NCI-H128 (cell line): ENCODE data around the gene RMP24.

Experiments used
- DNase-seq: peaks from one replicate; lab custom pipeline; 2025; ENCODE audit not compliant: unreplicated experiment; lab: John Stamatoyannopoulos, UW

The RMP24 gene

GRCh38 chr18:36025025-36025424 lies 52.5 kb downstream of the RMP24 start:
- DNase-seq, result no peak

GRCh38 chr18:36028859-36029258 lies 56.4 kb downstream of the RMP24 start:
- no peak for DNase-seq
